Subcutaneous adipose tissue (tissue), 4 donors: ENCODE measurements around the gene CLSTN1. TPM values are rescaled to one million over a fixed set of nuclear protein-coding genes. Genes with fewer than 3 reads are reported as not detected.

ENCODE experiments used
- total RNA-seq, 4 donors: library from RNA; depleted of rRNA; stranded (reverse); fragments of >200 nt; gene quantifications; one replicate each; pipeline ENCODE4 v1.1.0, GENCODE V29; 2016
- TF ChIP-seq, protein P1 (sequence below): fragments of 450-650 bp; IDR thresholded peaks from one replicate; pipeline ENCODE4 v1.5.1; 2016; ENCODE audit warnings: low read depth, mild to moderate bottlenecking, control low read depth, antibody characterized with exemption, moderate library complexity

The CLSTN1 gene
- total RNA-seq, 4 donors from 2014 or later = 17.9 to 29.7 (median 24.9) TPM

DNA sequence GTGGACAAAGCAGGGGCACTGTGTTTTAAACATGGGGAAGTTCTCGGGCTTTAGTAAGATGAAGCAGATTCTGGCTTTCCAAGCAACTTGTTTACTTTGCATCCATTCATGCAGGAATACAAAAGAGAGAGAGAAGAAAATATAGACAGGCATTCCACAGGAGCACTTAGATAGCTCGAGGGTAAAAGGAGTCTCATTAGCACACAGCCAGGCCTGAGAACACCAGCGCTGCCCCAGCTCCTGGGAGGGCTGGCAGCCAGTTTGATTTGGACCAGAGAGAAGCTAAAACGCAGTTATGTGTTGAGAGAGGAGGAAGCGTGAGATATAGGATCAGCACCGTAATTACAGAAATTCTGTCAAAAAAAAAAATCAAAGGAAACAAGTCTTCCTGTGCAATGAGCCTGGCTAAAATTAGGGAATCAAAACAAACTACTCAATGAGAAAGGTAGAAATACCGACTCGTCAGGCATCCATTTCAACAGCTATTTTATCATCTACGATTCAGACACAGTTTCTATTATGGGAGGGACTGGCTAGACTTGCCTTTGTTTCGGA lies 68.2 kb downstream of the CLSTN1 start:
- TF ChIP-seq, protein P1, sequence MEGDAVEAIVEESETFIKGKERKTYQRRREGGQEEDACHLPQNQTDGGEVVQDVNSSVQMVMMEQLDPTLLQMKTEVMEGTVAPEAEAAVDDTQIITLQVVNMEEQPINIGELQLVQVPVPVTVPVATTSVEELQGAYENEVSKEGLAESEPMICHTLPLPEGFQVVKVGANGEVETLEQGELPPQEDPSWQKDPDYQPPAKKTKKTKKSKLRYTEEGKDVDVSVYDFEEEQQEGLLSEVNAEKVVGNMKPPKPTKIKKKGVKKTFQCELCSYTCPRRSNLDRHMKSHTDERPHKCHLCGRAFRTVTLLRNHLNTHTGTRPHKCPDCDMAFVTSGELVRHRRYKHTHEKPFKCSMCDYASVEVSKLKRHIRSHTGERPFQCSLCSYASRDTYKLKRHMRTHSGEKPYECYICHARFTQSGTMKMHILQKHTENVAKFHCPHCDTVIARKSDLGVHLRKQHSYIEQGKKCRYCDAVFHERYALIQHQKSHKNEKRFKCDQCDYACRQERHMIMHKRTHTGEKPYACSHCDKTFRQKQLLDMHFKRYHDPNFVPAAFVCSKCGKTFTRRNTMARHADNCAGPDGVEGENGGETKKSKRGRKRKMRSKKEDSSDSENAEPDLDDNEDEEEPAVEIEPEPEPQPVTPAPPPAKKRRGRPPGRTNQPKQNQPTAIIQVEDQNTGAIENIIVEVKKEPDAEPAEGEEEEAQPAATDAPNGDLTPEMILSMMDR = no peak

DNA sequence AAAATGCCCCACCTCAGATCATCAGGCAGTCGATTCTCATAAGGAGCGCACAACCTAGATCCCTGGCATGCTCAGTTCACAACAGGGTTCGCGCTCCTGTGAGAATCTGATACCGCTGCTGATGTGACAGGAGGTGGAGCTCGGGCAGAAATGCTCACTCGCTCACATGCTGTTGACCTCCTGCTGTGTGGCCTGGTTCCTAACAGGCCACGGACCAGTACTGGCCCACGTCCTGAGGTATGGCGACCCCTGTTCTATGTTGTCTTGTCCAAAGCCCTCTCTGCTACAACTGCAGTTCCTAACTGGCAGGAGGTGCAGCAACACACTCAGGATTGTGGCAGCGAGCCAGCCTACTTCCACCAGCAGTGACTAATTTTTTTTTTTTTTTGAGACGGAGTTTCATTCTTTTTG lies 70.6 kb downstream of the CLSTN1 start:
- TF ChIP-seq, protein P1 = no peak

DNA sequence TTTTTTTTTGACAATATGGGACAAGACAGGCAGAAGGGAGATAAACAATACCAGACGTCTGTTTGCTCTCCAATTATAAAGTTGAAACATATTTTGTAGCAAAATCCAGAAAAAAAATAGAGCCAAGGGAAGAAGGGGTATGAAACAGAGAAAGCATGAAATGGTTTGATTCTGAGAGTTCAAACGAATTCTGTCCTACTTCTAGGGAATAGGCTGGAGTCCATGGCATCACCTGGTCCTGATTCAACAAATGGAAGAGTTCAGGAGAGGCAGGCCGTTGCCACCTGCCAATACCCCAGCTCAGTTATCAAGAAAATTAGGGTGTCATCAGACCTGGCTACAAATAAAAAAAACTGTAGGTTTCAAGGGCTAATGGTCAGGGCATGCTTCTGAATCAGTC lies 71.8 kb downstream of the CLSTN1 start:
- TF ChIP-seq, protein P1 = no peak

DNA sequence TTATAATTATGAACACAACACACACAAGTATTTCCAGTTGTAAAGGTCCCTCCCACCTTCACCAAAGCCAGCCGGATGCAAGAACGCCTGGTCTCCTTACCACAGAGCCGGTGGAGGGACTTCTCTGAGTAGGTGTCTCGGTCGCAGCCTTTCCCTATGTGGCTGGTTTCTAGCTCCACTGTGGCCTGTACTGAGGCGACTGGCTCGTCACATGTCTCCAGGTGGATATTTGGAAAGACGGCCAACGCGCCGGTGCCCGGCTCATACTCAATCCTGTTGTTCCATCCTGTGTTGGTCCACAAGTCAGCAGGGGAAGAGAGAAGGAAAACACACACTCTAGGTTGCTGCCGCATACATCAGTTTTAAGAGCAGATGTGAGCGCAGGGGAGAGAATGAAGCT lies 74.4 kb downstream of the CLSTN1 start:
- TF ChIP-seq, protein P1 = no peak

DNA sequence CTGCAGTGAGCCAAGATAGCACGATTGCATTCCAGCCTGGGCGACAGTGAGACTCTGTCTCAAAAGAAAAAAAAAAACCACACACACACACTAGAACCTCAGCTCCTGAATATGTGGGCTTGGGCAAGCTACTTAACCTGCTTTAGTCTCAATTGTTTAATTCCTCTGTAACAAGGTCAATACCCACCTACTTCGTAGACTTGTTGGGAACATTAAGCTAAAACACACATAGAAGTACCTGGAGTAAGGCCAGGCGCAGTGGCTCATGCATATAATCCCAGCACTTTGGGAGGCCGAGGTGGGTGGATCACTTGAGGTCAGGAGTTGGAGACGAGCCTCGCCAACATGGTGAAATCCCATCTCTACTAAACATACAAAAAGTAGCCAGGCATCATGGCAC lies 77.1 kb downstream of the CLSTN1 start:
- TF ChIP-seq, protein P1 = no peak

DNA sequence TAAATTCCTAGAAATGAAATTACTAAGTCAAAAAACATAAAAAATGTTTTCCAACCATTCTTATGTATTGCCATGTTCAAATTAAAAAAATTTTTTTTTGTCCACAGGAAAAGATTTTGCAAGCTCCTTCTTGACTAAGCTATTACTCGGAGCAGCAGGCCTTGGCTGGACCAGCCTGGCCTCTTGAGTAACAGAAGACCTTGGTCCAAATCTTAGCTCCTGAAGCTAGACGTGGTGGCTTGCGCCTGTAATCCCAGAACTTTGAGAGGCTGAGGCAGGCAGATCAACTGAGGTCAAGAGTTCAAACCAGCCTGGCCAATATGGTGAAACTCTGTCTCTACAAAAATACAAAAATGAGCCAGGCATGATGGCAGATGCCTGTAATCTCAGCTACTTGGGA lies 77.6 kb downstream of the CLSTN1 start:
- TF ChIP-seq, protein P1 = no peak

DNA sequence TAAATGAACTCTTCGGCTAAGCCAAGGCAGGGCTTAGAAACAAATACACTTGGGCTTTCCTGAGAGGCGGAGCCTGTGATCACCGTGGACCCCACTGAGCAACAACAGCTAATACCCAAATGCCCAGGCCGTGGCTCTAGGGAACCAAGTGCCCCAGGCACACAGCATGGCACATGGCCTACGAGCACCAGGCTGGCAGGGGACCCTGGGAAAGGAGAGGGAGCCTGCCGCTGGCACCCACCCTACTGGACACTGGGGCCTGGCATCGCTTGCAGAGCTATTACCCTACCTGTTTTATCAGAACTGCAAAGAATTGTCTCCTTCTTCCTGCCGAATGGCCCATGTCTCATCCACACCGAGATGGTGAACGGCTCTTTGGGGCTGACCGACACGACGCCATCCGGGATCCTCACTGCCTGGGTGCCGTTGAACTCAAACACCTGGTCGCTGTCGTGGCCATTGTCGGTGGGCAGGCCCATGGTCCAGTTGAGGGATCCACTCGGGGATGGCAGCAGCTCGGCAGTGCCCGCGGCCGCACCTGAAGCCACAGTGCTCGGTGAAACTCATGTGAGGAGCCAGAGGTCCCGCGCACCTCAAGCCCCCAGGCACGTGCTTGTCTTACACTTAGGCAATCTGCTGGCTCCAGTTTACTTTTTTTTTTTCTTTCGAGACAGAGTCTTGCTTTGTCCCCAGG lies 79.5 kb downstream of the CLSTN1 start:
- TF ChIP-seq, protein P1 = no peak
